ENCODE results near the gene HDGF. TPM values are rescaled to one million over a fixed set of nuclear protein-coding genes. Genes with fewer than 3 reads are reported as not detected.

HDGF gene
- total and polyA plus RNA-seq, 2 donors = 116 to 226 TPM

DNA sequence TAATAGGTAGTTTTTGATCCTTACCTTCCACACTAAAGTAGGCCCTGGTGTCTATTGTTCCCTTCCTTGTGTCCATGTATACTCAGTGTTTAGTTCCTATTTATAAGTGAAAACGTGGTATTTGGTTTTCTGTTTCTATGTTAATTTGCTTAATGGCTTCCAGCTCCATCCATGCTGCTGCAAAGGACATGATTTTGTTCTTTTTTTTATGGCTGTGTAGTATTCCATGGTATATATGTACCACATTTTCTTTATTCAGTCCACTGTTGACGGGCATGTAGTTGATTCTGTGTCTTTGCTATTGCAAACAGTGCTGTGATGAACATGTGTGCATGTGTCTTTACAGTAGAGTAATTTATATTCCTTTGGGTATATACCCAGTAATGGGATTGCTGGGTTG lies 36.7 kb upstream of the HDGF start:
- no peak overlapping the region for H3K27ac ChIP-seq (ENCODE audit: low read depth in 1 of 2, low read length in 1 of 2)
- no peak overlapping the region for H3K4me3 ChIP-seq (ENCODE audit: low read length in 2 of 2)
- H3K4me1 ChIP-seq (ENCODE audit: control insufficient read depth in 2 of 2, insufficient read depth in 2 of 2, low read length in 2 of 2) = no peaks in the 10 kb centered on the region
- WGBS = 97% methylated on average over 2 of the region's 2 CpGs
- DNase-seq (ENCODE audit: low read depth in 6 of 9, low spot score in 9 of 9) = no peak
- peaks cover 52 to 72% of the 10 kb centered on the region in 2 donors for H3K36me3 ChIP-seq (ENCODE audit: control insufficient read depth in 2 of 2, insufficient read depth in 2 of 2, low read length in 1 of 2)
- H3K9me3 ChIP-seq (ENCODE audit: control insufficient read depth in 2 of 2, insufficient read depth in 1 of 2, low read length in 1 of 2) = no peaks in the 10 kb centered on the region
- H3K27me3 ChIP-seq (ENCODE audit: control insufficient read depth in 2 of 2, insufficient read depth in 1 of 2, low read length in 1 of 2) = no peaks in the 10 kb centered on the region

DNA sequence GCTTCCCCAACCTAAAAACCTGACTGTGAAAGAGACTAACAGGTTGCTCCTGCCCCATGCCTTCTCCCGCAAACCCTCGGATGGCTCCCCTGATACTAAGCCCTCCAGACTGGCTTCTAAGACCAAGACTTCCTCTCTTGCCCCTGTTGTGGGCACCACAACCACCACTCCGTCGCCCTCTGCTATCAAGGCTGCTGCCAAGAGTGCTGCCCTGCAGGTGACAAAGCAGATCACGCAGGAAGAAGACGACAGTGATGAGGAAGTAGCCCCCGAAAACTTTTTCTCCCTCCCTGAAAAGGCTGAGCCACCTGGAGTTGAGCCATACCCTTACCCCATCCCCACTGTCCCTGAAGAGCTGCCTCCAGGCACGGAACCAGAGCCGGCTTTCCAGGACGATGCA lies 35.2 kb upstream of the HDGF start:
- DNase-seq (ENCODE audit: low read depth in 6 of 9, low spot score in 9 of 9) = no peak
- Histone ChIP-seq H3K36me3 (ENCODE audit: control insufficient read depth in 2 of 2, insufficient read depth in 2 of 2, low read length in 1 of 2) (peaks cover 46 to 67% of the 10 kb centered on the region in 2 donors), H3K27me3 (ENCODE audit: control insufficient read depth in 2 of 2, insufficient read depth in 1 of 2, low read length in 1 of 2) (no peaks in the 10 kb centered on the region), H3K27ac (ENCODE audit: low read depth in 1 of 2, low read length in 1 of 2) (no peak overlapping the region), H3K9me3 (ENCODE audit: control insufficient read depth in 2 of 2, insufficient read depth in 1 of 2, low read length in 1 of 2) (no peaks in the 10 kb centered on the region), H3K4me3 (ENCODE audit: low read length in 2 of 2) (no peak overlapping the region), H3K4me1 (ENCODE audit: control insufficient read depth in 2 of 2, insufficient read depth in 2 of 2, low read length in 2 of 2) (no peaks in the 10 kb centered on the region)
- WGBS = 33% methylated on average over 10 of the region's 10 CpGs

DNA sequence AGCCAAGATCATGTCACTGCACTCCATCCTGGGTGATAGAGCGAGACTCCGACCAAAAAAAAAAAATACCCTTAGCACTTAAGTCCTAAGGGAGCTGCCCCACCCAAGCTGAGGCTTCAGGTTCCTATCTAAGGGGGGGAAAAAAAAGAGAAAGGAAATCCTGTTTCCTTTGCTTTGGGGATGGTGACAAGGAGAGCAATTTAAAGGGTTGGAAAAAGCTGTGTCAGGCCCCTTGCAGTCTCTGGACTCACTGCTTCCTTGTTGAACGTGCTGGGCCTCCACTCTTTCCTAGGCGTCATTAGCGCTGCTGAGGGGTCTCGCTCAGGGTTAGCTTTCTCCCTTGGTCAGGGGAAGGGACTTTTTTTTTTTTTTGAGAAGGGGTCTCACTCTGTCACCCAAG lies 34.0 kb upstream of the HDGF start:
- no peaks in the 10 kb centered on the region for H3K4me1 ChIP-seq (ENCODE audit: control insufficient read depth in 2 of 2, insufficient read depth in 2 of 2, low read length in 2 of 2)
- 96% methylated on average over 6 of the region's 6 CpGs for WGBS
- no peaks in the 10 kb centered on the region for H3K27me3 ChIP-seq (ENCODE audit: control insufficient read depth in 2 of 2, insufficient read depth in 1 of 2, low read length in 1 of 2)
- no peak overlapping the region for H3K27ac ChIP-seq (ENCODE audit: low read depth in 1 of 2, low read length in 1 of 2)
- H3K4me3 ChIP-seq (ENCODE audit: low read length in 2 of 2) = no peak overlapping the region
- H3K9me3 ChIP-seq (ENCODE audit: control insufficient read depth in 2 of 2, insufficient read depth in 1 of 2, low read length in 1 of 2) = no peaks in the 10 kb centered on the region
- peaks cover 40 to 58% of the 10 kb centered on the region in 2 donors for H3K36me3 ChIP-seq (ENCODE audit: control insufficient read depth in 2 of 2, insufficient read depth in 2 of 2, low read length in 1 of 2)
- DNase-seq (ENCODE audit: low read depth in 6 of 9, low spot score in 9 of 9) = no peak

DNA sequence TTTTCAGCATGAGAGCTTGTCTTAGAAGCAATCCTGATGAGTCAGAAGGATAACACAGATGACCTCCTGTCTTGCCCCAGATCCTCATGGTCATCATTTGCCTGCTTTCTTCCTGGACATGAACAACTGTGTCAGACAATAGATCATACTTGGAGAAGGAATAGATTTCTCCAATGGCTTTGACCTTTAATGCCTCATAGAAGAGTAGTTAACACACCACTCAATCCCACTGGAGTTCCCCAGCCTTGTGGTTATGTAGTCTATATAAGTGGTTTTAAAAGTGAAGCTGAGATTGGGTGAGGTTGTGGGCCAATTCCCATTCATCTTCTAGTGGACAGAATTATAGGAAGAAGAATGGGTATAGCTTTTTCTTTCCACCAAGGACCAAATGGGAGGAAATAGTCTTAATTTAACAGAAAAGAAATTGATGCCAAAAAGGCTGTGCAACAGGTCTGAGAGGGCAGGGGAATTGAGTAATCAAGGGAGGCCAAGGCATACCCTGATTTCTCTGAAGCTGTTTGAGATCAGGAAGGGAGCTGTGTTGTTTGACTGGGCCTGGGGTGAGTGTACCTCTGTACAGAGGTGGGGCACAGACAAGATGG lies 30.2 kb upstream of the HDGF start:
- no peaks in the 10 kb centered on the region for H3K9me3 ChIP-seq (ENCODE audit: control insufficient read depth in 2 of 2, insufficient read depth in 1 of 2, low read length in 1 of 2)
- H3K36me3 ChIP-seq (ENCODE audit: control insufficient read depth in 2 of 2, insufficient read depth in 2 of 2, low read length in 1 of 2) = peaks cover 28 to 32% of the 10 kb centered on the region in 2 donors
- peak overlapping the region in 1 of 2 donors; percentile 27 for H3K27ac ChIP-seq (ENCODE audit: low read depth in 1 of 2, low read length in 1 of 2)
- no peaks in the 10 kb centered on the region for H3K27me3 ChIP-seq (ENCODE audit: control insufficient read depth in 2 of 2, insufficient read depth in 1 of 2, low read length in 1 of 2)
- no peak for DNase-seq (ENCODE audit: low read depth in 6 of 9, low spot score in 9 of 9)
- peaks cover 0 to 3% of the 10 kb centered on the region in 2 donors for H3K4me1 ChIP-seq (ENCODE audit: control insufficient read depth in 2 of 2, insufficient read depth in 2 of 2, low read length in 2 of 2)
- no peak overlapping the region for H3K4me3 ChIP-seq (ENCODE audit: low read length in 2 of 2)

DNA sequence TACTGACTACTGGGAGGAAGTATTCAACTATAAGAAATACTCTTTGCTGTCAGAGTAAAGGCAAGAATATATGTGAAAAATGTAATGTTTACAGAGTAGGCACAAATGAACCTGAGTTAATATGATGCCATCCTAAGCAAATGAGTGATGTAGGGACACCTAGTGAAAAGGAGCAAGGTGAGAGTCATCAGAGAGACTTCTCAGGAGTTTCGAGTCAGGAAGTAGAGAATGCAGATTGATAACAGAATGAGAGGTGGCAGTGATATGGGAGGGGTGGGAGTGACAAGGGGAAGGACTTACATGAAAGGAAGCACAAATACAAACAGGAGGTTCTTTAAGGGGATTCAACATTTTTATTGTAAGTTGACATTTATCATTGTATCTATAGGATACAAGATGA lies 26.1 kb upstream of the HDGF start:
- no peak for DNase-seq (ENCODE audit: low read depth in 6 of 9, low spot score in 9 of 9)
- H3K4me3 ChIP-seq (ENCODE audit: low read length in 2 of 2) = no peak overlapping the region
- peaks cover 10 to 13% of the 10 kb centered on the region in 2 donors for H3K36me3 ChIP-seq (ENCODE audit: control insufficient read depth in 2 of 2, insufficient read depth in 2 of 2, low read length in 1 of 2)
- no peaks in the 10 kb centered on the region for H3K27me3 ChIP-seq (ENCODE audit: control insufficient read depth in 2 of 2, insufficient read depth in 1 of 2, low read length in 1 of 2)
- no peaks in the 10 kb centered on the region for H3K9me3 ChIP-seq (ENCODE audit: control insufficient read depth in 2 of 2, insufficient read depth in 1 of 2, low read length in 1 of 2)
- peaks cover 0 to 3% of the 10 kb centered on the region in 2 donors for H3K4me1 ChIP-seq (ENCODE audit: control insufficient read depth in 2 of 2, insufficient read depth in 2 of 2, low read length in 2 of 2)
- WGBS = 85% methylated on average over 1 of the region's 1 CpG
- no peak overlapping the region for H3K27ac ChIP-seq (ENCODE audit: low read depth in 1 of 2, low read length in 1 of 2)

DNA sequence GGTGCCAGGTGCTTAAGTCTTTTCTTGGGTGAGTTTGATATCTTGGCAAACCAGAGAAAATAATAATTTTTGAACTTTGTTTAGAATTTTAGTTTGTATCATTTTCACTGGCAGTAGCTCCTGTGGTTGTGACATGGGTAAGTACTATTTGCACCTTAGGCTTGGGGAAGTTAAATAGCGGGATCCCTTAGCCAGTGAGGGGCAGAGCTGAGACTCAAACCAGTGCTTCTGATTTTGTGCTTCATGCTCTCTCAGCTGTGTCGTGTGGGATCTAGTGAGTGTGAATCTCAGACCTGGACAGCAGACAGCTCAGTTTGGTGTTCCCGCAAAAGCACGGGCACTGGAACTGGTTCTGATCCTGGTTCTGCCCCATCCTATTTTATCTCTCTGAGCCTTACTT lies 25.5 kb upstream of the HDGF start:
- Histone ChIP-seq H3K4me3 (ENCODE audit: low read length in 2 of 2) (no peak overlapping the region), H3K27me3 (ENCODE audit: control insufficient read depth in 2 of 2, insufficient read depth in 1 of 2, low read length in 1 of 2) (no peaks in the 10 kb centered on the region), H3K27ac (ENCODE audit: low read depth in 1 of 2, low read length in 1 of 2) (no peak overlapping the region), H3K9me3 (ENCODE audit: control insufficient read depth in 2 of 2, insufficient read depth in 1 of 2, low read length in 1 of 2) (no peaks in the 10 kb centered on the region), H3K36me3 (ENCODE audit: control insufficient read depth in 2 of 2, insufficient read depth in 2 of 2, low read length in 1 of 2) (peaks cover 10 to 12% of the 10 kb centered on the region in 2 donors), H3K4me1 (ENCODE audit: control insufficient read depth in 2 of 2, insufficient read depth in 2 of 2, low read length in 2 of 2) (peaks cover 0 to 3% of the 10 kb centered on the region in 2 donors)
- 90% methylated on average over 4 of the region's 4 CpGs for WGBS
- DNase-seq (ENCODE audit: low read depth in 6 of 9, low spot score in 9 of 9) = no peak

DNA sequence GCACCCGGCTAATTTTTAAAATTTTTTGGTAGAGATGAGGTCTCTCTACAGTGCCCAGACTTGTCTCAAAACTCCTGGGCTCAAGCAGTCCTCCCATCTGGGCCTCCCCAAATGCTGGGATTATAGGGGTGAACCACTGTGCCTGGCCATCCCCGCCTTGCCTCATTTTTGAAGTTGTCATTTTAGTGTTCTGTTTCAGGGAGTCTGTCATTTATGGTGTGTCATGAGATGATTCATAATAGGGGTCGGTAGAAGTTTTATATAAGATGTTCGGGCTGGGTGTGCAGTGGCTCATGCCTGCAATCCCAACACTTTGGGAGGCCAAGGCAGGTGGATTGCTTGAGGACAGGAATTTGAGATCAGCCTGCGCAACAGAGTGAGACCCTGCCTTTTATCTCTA lies 24.3 kb upstream of the HDGF start:
- Histone ChIP-seq H3K9me3 (ENCODE audit: control insufficient read depth in 2 of 2, insufficient read depth in 1 of 2, low read length in 1 of 2) (no peaks in the 10 kb centered on the region), H3K36me3 (ENCODE audit: control insufficient read depth in 2 of 2, insufficient read depth in 2 of 2, low read length in 1 of 2) (peaks cover 5 to 16% of the 10 kb centered on the region in 2 donors), H3K4me1 (ENCODE audit: control insufficient read depth in 2 of 2, insufficient read depth in 2 of 2, low read length in 2 of 2) (peaks cover 0 to 9% of the 10 kb centered on the region in 2 donors), H3K27me3 (ENCODE audit: control insufficient read depth in 2 of 2, insufficient read depth in 1 of 2, low read length in 1 of 2) (no peaks in the 10 kb centered on the region), H3K27ac (ENCODE audit: low read depth in 1 of 2, low read length in 1 of 2) (no peak overlapping the region), H3K4me3 (ENCODE audit: low read length in 2 of 2) (no peak overlapping the region)
- WGBS = 95% methylated on average over 5 of the region's 5 CpGs
- no peak for DNase-seq (ENCODE audit: low read depth in 6 of 9, low spot score in 9 of 9)

DNA sequence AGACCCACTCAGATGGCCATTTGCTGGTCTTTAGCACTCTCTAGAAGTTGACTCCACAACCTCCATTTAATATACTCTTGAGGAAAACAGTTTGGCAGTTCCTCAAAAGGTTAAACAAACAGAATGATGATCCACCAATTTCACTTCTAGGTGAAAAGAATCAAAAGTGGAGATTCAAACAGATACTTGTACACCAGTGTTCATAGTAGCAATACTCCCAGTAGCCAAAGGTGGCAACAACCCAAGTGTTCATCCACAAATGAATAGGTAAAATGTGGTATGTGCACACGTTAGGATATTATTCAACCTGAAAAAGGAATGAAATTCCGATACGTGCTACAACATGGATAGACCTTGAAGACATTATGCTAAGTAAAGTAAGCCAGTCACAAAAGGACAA lies 22.1 kb upstream of the HDGF start:
- Histone ChIP-seq H3K27ac (ENCODE audit: low read depth in 1 of 2, low read length in 1 of 2) (no peak overlapping the region), H3K4me1 (ENCODE audit: control insufficient read depth in 2 of 2, insufficient read depth in 2 of 2, low read length in 2 of 2) (peaks cover 5 to 16% of the 10 kb centered on the region in 2 donors), H3K4me3 (ENCODE audit: low read length in 2 of 2) (no peak overlapping the region), H3K27me3 (ENCODE audit: control insufficient read depth in 2 of 2, insufficient read depth in 1 of 2, low read length in 1 of 2) (no peaks in the 10 kb centered on the region), H3K36me3 (ENCODE audit: control insufficient read depth in 2 of 2, insufficient read depth in 2 of 2, low read length in 1 of 2) (peaks cover 5 to 24% of the 10 kb centered on the region in 2 donors), H3K9me3 (ENCODE audit: control insufficient read depth in 2 of 2, insufficient read depth in 1 of 2, low read length in 1 of 2) (no peaks in the 10 kb centered on the region)
- no peak for DNase-seq (ENCODE audit: low read depth in 6 of 9, low spot score in 9 of 9)
- whole genome bisulfite sequencing = 92% methylated on average over 3 of the region's 3 CpGs

DNA sequence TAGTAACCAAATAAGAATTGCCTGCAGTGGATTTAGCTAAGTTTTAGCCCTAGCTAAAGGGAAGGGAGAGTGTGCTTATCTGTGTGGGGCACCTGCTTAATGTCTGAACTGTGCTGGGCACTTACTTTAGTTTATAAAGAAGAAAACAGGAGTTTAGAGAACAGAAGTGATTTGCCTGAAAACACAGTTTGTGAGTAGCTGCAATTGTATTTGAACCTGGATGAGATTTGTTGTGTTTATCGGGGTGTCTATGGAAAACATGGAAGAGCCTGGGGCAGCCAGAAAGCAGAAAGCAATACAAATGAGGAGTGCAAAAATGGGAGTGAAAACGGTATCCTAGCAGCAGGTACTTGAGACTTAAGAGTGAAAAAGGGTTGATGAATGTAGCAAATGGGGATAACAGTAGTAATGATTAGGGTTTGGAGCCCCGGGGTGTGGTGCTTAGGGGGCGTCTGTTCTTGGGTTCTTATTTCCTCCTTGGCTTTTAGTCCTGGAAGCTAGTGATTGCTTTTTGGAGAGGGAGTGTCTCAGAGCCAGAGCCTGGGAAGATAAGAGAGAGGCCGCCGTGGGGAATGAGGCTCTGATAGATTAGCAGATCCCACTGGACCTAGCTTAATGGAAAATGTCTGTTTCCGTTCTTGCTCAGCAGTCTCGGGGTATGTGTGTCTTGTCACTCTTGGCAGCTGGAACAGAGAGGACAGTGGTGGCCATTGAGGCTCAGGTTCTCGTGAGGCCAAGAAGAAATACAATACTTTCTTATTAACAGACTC lies 21.4 kb upstream of the HDGF start:
- no peak overlapping the region for H3K4me3 ChIP-seq (ENCODE audit: low read length in 2 of 2)
- no peak overlapping the region for H3K27ac ChIP-seq (ENCODE audit: low read depth in 1 of 2, low read length in 1 of 2)
- no peaks in the 10 kb centered on the region for H3K9me3 ChIP-seq (ENCODE audit: control insufficient read depth in 2 of 2, insufficient read depth in 1 of 2, low read length in 1 of 2)
- H3K4me1 ChIP-seq (ENCODE audit: control insufficient read depth in 2 of 2, insufficient read depth in 2 of 2, low read length in 2 of 2) = peaks cover 11 to 22% of the 10 kb centered on the region in 2 donors
- H3K27me3 ChIP-seq (ENCODE audit: control insufficient read depth in 2 of 2, insufficient read depth in 1 of 2, low read length in 1 of 2) = no peaks in the 10 kb centered on the region
- WGBS = 96% methylated on average over 9 of the region's 9 CpGs
- H3K36me3 ChIP-seq (ENCODE audit: control insufficient read depth in 2 of 2, insufficient read depth in 2 of 2, low read length in 1 of 2) = peaks cover 5 to 24% of the 10 kb centered on the region in 2 donors
- no peak for DNase-seq (ENCODE audit: low read depth in 6 of 9, low spot score in 9 of 9)
